Activated naive CD4-positive, alpha-beta T cell treated with anti-CD3 and anti-CD28 coated beads, Interleukin-2, amount 50 U/mL, for 24 hours (primary cell): ENCODE measurements around the gene PYGO2.

Experiments
- H3K27ac Mint-ChIP-seq: one replicate; pipeline ENCODE4 v1.8.0; 2021; ENCODE audit warnings: mild to moderate bottlenecking, mixed read lengths
- H3K27me3 Mint-ChIP-seq: one replicate; pipeline ENCODE4 v1.8.0; 2021; ENCODE audit warnings: mixed read lengths
- H3K36me3 Mint-ChIP-seq: one replicate; pipeline ENCODE4 v1.8.0; 2021; ENCODE audit warnings: mixed read lengths
- H3K4me1 Mint-ChIP-seq: one replicate; pipeline ENCODE4 v1.8.0; 2021; ENCODE audit warnings: mixed read lengths
- H3K4me3 Mint-ChIP-seq: one replicate; pipeline ENCODE4 v1.8.0; 2021; ENCODE audit warnings: mild to moderate bottlenecking, mixed read lengths
- H3K9me3 Mint-ChIP-seq: one replicate; pipeline ENCODE4 v1.8.0; 2021; ENCODE audit warnings: mixed read lengths

Gene PYGO2

GRCh38 chr1:154962156-154962749, 671 bp upstream of the PYGO2 start:
- Mint-ChIP-seq H3K4me1 (peaks cover 33% of the 10 kb centered on the region), H3K4me3 (peak overlapping the region; percentile 86), H3K27me3 (no peaks in the 10 kb centered on the region), H3K27ac (peak overlapping the region; percentile 90), H3K36me3 (peaks cover 7% of the 10 kb centered on the region), H3K9me3 (no peaks in the 10 kb centered on the region)

- Mint-ChIP-seq H3K27me3 (no peaks in the 10 kb centered on the region), H3K4me3 (peak overlapping the region; percentile 90), H3K27ac (peak overlapping the region; percentile 81), H3K9me3 (no peaks in the 10 kb centered on the region), H3K4me1 (peaks cover 50% of the 10 kb centered on the region), H3K36me3 (peaks cover 6% of the 10 kb centered on the region)
These were observed 991 bp downstream of the PYGO2 start for GRCh38 chr1:154960446-154961136.

- Mint-ChIP-seq H3K27ac (no peak overlapping the region), H3K4me1 (peaks cover 62% of the 10 kb centered on the region), H3K4me3 (peak overlapping the region; percentile 59), H3K36me3 (peaks cover 5% of the 10 kb centered on the region), H3K27me3 (no peaks in the 10 kb centered on the region), H3K9me3 (no peaks in the 10 kb centered on the region)
These were observed 2.2 kb downstream of the PYGO2 start for GRCh38 chr1:154959426-154959780.

GRCh38 chr1:154958681-154959425, 2.7 kb downstream of the PYGO2 start:
- Mint-ChIP-seq H3K27ac (peak overlapping the region; percentile 77), H3K4me1 (peaks cover 67% of the 10 kb centered on the region), H3K9me3 (no peaks in the 10 kb centered on the region), H3K4me3 (no peak overlapping the region), H3K27me3 (no peaks in the 10 kb centered on the region), H3K36me3 (peaks cover 4% of the 10 kb centered on the region)

GRCh38 chr1:154958036-154958435, 3.5 kb downstream of the PYGO2 start:
- Mint-ChIP-seq H3K4me3 (no peak overlapping the region), H3K4me1 (peaks cover 70% of the 10 kb centered on the region), H3K27me3 (no peaks in the 10 kb centered on the region), H3K9me3 (no peaks in the 10 kb centered on the region), H3K27ac (no peak overlapping the region), H3K36me3 (peaks cover 2% of the 10 kb centered on the region)

GRCh38 chr1:154957091-154957657, 4.4 kb downstream of the PYGO2 start:
- Mint-ChIP-seq H3K36me3 (peaks cover 2% of the 10 kb centered on the region), H3K4me1 (peaks cover 70% of the 10 kb centered on the region), H3K9me3 (no peaks in the 10 kb centered on the region), H3K27ac (peak overlapping the region; percentile 46), H3K4me3 (peak overlapping the region; percentile 44), H3K27me3 (no peaks in the 10 kb centered on the region)

GRCh38 chr1:154956544-154956941, 5.0 kb downstream of the PYGO2 start:
- peak overlapping the region; percentile 96 for H3K27ac Mint-ChIP-seq
- H3K27me3 Mint-ChIP-seq: no peaks in the 10 kb centered on the region
- H3K4me3 Mint-ChIP-seq: peak overlapping the region; percentile 97
- H3K36me3 Mint-ChIP-seq: peaks cover 2% of the 10 kb centered on the region
- peaks cover 75% of the 10 kb centered on the region for H3K4me1 Mint-ChIP-seq
- H3K9me3 Mint-ChIP-seq: no peaks in the 10 kb centered on the region

GRCh38 chr1:154955718-154956543, 5.7 kb downstream of the PYGO2 start, which contains the start of gene PBXIP1:
Gene PBXIP1 (minus strand): TSS chr1:154956099. CDS start chr1:154953721, 2,378 bp downstream.
- no peaks in the 10 kb centered on the region for H3K27me3 Mint-ChIP-seq
- H3K4me3 Mint-ChIP-seq: peak within 1 kb of the TSS; percentile 97
- H3K27ac Mint-ChIP-seq: peak within 1 kb of the TSS; percentile 96
- H3K9me3 Mint-ChIP-seq: no peaks in the 10 kb centered on the region
- H3K4me1 Mint-ChIP-seq: peaks cover 81% of the 10 kb centered on the region
- H3K36me3 Mint-ChIP-seq: peaks cover 2% of the 10 kb centered on the region

GRCh38 chr1:154955039-154955717, 6.4 kb downstream of the PYGO2 start:
- Mint-ChIP-seq H3K4me1 (peaks cover 80% of the 10 kb centered on the region), H3K4me3 (peak overlapping the region; percentile 97), H3K9me3 (no peaks in the 10 kb centered on the region), H3K27me3 (no peaks in the 10 kb centered on the region), H3K27ac (peak overlapping the region; percentile 96), H3K36me3 (peaks cover 6% of the 10 kb centered on the region)

- peaks cover 6% of the 10 kb centered on the region for H3K36me3 Mint-ChIP-seq
- H3K9me3 Mint-ChIP-seq: no peaks in the 10 kb centered on the region
- H3K4me1 Mint-ChIP-seq: peaks cover 80% of the 10 kb centered on the region
These were observed 7.0 kb downstream of the PYGO2 start for GRCh38 chr1:154954541-154954940.

GRCh38 chr1:154953611-154954038, 8.0 kb downstream of the PYGO2 start:
- Mint-ChIP-seq H3K4me1 (peaks cover 87% of the 10 kb centered on the region), H3K27me3 (no peaks in the 10 kb centered on the region), H3K9me3 (no peaks in the 10 kb centered on the region), H3K27ac (peak overlapping the region; percentile 96), H3K4me3 (peak overlapping the region; percentile 97), H3K36me3 (peaks cover 8% of the 10 kb centered on the region)

More at GRCh38 chr1:154954541-154954940, 7.0 kb downstream of the PYGO2 start:
- H3K27me3 Mint-ChIP-seq: no peaks in the 10 kb centered on the region
- H3K4me3 Mint-ChIP-seq: peak overlapping the region; percentile 97
- peak overlapping the region; percentile 96 for H3K27ac Mint-ChIP-seq

GRCh38 chr1:154952664-154953063, 8.9 kb downstream of the PYGO2 start:
- no peaks in the 10 kb centered on the region for H3K9me3 Mint-ChIP-seq
- H3K4me3 Mint-ChIP-seq: peak overlapping the region; percentile 73
- peaks cover 81% of the 10 kb centered on the region for H3K4me1 Mint-ChIP-seq
- H3K27me3 Mint-ChIP-seq: no peaks in the 10 kb centered on the region
- peaks cover 7% of the 10 kb centered on the region for H3K36me3 Mint-ChIP-seq
- peak overlapping the region; percentile 96 for H3K27ac Mint-ChIP-seq

GRCh38 chr1:154951901-154952657, 9.5 kb downstream of the PYGO2 start:
- Mint-ChIP-seq H3K27ac (peak overlapping the region; percentile 96), H3K4me1 (peaks cover 78% of the 10 kb centered on the region), H3K9me3 (no peaks in the 10 kb centered on the region), H3K27me3 (no peaks in the 10 kb centered on the region), H3K36me3 (peaks cover 7% of the 10 kb centered on the region), H3K4me3 (peak overlapping the region; percentile 73)

- Mint-ChIP-seq H3K36me3 (peaks cover 11% of the 10 kb centered on the region), H3K4me1 (peaks cover 50% of the 10 kb centered on the region), H3K27ac (no peak overlapping the region), H3K9me3 (no peaks in the 10 kb centered on the region), H3K27me3 (no peaks in the 10 kb centered on the region), H3K4me3 (no peak overlapping the region)
These were observed 13.5 kb downstream of the PYGO2 start for GRCh38 chr1:154948079-154948478.
